Airway epithelial cell (primary cell): ENCODE results near the gene GTF3C5. TPM values are rescaled to one million over a fixed set of nuclear protein-coding genes. Genes with fewer than 3 reads are reported as not detected.

ENCODE experiments used
- total RNA-seq: library from RNA; depleted of rRNA; stranded (reverse); fragments of >200 nt; gene quantifications from 2 replicates; pipeline ENCODE4 v1.2.3, GENCODE V29; 2015

The GTF3C5 gene
- 45.1 and 55.0 TPM in 2 replicates for total RNA-seq

DNA sequence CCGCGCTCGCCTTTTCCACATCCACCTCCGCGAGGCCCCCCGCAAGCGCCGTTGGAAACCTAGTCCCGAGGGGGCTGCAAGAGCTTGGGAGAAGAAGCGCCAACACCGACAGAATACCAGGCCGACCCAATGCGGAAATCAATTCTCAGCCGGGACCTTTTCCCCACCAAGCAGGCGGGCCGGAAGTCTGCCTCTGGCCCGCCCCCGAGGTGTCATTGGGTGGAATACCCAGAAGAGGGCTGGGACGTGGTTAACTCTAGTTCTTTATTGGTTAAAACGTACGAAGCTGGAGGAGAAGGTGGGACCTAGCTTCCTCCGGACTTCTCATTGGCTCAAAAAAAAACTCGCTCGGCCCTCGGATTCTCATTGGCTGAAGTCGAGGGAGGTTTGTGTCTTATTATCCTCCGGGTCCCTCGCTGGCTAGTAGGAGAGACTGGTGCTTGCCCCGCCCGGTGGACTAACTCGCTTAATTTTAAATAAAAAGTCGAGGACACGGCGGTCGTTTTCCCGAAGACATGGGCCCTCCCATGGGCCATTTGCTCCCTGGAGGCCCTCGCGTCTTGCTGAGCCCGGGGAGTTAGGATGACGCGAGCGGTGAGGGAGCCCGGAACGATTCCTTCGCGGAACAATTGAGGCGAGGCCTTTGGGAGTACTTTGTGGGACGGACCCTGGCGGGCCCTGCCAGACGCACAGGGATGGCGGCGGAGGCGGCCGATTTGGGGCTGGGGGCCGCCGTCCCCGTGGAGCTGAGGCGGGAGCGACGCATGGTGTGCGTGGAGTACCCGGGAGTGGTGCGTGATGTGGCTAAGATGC, at the start of gene GTF3C5:
Gene GTF3C5 (plus strand): TSS at position 681 of the 813 bp plus-strand sequence. CDS start 15 bp downstream, at position 696.

GRCh38 chr9:133061764-133062145, 31.0 kb downstream of the GTF3C5 start, which contains the start of gene CEL:
Gene CEL (plus strand): TSS chr9:133061981. CDS start chr9:133062003, 22 bp downstream.

Other genes with a start within 250 kb of the GTF3C5 start
- gene AK8, start 152.7 kb upstream of the GTF3C5 start, total RNA-seq, result 0.28 and 0.85 TPM in 2 replicates
- gene SPACA9, start 152.1 kb upstream of the GTF3C5 start, total RNA-seq, result 2.4 and 6.6 TPM in 2 replicates
- gene TSC1, start 86.4 kb upstream of the GTF3C5 start, total RNA-seq, result 14.9 and 15.5 TPM in 2 replicates
- not detected in 2 replicates for gene GFI1B, start 52.3 kb upstream of the GTF3C5 start, total RNA-seq
- 1.5 TPM in 2 replicates for gene CEL, start 31.0 kb downstream of the GTF3C5 start, total RNA-seq
- gene RALGDS, start 90.2 kb downstream of the GTF3C5 start, total RNA-seq, result 28.9 and 39.0 TPM in 2 replicates
- 3.2 and 4.4 TPM in 2 replicates for gene GBGT1, start 132.9 kb downstream of the GTF3C5 start, total RNA-seq
- gene OBP2B, start 178.3 kb downstream of the GTF3C5 start, total RNA-seq, result not detected in 2 replicates
- 0.42 and 0.71 TPM in 2 replicates for gene ABO, start 244.2 kb downstream of the GTF3C5 start, total RNA-seq